GM12864 (cell line): Measurements from ENCODE around the gene ZMYND10.
A peak's percentile ranks its signal among the peaks of the same experiment; 100 is the strongest.

ENCODE experiments used
- DNase-seq: peaks from one replicate; pipeline ENCODE4 v3.0.0-alpha.2; 2011; ENCODE audit warnings: low read depth
- H3K4me3 ChIP-seq: 2 replicates; pipeline ENCODE4 v1.5.1; 2011; ENCODE audit warnings: mild to moderate bottlenecking, low read depth, low read length, control low read depth
- CTCF ChIP-seq: IDR thresholded peaks from 2 replicates; pipeline ENCODE4 v1.5.1; 2011; ENCODE audit warnings: low read depth, mild to moderate bottlenecking, moderate library complexity, low read length, control low read depth, inconsistent platforms; ENCODE audit errors: missing control alignments

Gene ZMYND10

GRCh38 chr3:50354186-50354764 lies 8.7 kb upstream of the ZMYND10 start:
- no peak for DNase-seq
- TF ChIP-seq CTCF, result no peak
- H3K4me3 ChIP-seq, result no peak overlapping the region

GRCh38 chr3:50353245-50354004 lies 7.9 kb upstream of the ZMYND10 start:
- H3K4me3 ChIP-seq, result no peak overlapping the region
- no peak for TF ChIP-seq CTCF
- DNase-seq, result no peak

GRCh38 chr3:50352781-50353180 lies 7.2 kb upstream of the ZMYND10 start:
- DNase-seq, result no peak
- TF ChIP-seq CTCF, result peak; percentile 11
- H3K4me3 ChIP-seq, result no peak overlapping the region

GRCh38 chr3:50351323-50351697 lies 5.8 kb upstream of the ZMYND10 start:
- H3K4me3 ChIP-seq, result peak overlapping the region; percentile 67
- no peak for TF ChIP-seq CTCF
- DNase-seq, result no peak

GRCh38 chr3:50350527-50351322 lies 5.2 kb upstream of the ZMYND10 start, which contains the start of the genes CYB561D2 and NPRL2:
CYB561D2 (plus strand) TSS chr3:50350862; CDS start chr3:50351434, 572 bp downstream.
NPRL2 (minus strand) TSS chr3:50350775; CDS start chr3:50350652, 123 bp downstream.
- DNase-seq, result peak; percentile 86
- H3K4me3 ChIP-seq, result peak within 1 kb of the TSS; percentile 67
- no peak for TF ChIP-seq CTCF

- DNase-seq, result no peak
- no peak for TF ChIP-seq CTCF
- H3K4me3 ChIP-seq, result peak overlapping the region; percentile 67
Observed at GRCh38 chr3:50350213-50350526, 4.6 kb upstream of the ZMYND10 start.
